Naive B cell (primary cell): Measurements from ENCODE around the gene FAU. TPM values are rescaled to one million over a fixed set of nuclear protein-coding genes. Genes with fewer than 3 reads are reported as not detected.
"Not testable (repeated sequence)": the region's sequence is repeated elsewhere in the genome, so short reads cannot be mapped to it uniquely, and the experiment has no call there.

Experiments used
- ATAC-seq, 2 donors: fragments of 150-1000 bp; cut with Tn5 transposase; 2 replicates each; pipeline ENCODE4 v1.10.0; 2021; ENCODE audit warnings: low read depth in 2 of 2, mild to moderate bottlenecking in 2 of 2, moderate library complexity in 2 of 2
- DNase-seq: peaks from one replicate; pipeline ENCODE4 v3.0.0; 2022
- H3K27ac Mint-ChIP-seq, 6 donors: one replicate each; pipeline ENCODE4 v1.8.0; 2020 to 2022; ENCODE audit warnings: mild to moderate bottlenecking in 6 of 6, mixed read lengths in 6 of 6, moderate library complexity in 5 of 6, inconsistent platforms in 2 of 6
- H3K27me3 Mint-ChIP-seq, 3 donors: one replicate each; pipeline ENCODE4 v1.8.0; 2021 to 2022; ENCODE audit warnings: mixed read lengths in 3 of 3, mild to moderate bottlenecking in 1 of 3
- H3K36me3 Mint-ChIP-seq, 2 donors: one replicate each; pipeline ENCODE4 v1.8.0; 2020 to 2022; ENCODE audit warnings: mixed read lengths in 2 of 2, inconsistent platforms in 1 of 2, mild to moderate bottlenecking in 1 of 2
- H3K4me1 Mint-ChIP-seq, 3 donors: one replicate each; pipeline ENCODE4 v1.8.0; 2020 to 2022; ENCODE audit warnings: mixed read lengths in 3 of 3, inconsistent platforms in 1 of 3, mild to moderate bottlenecking in 1 of 3, moderate library complexity in 1 of 3
- H3K4me3 Mint-ChIP-seq, 8 donors: one replicate each; pipeline ENCODE4 v1.8.0; 2020 to 2022; ENCODE audit warnings: mild to moderate bottlenecking in 8 of 8, mixed read lengths in 8 of 8, moderate library complexity in 8 of 8, inconsistent platforms in 2 of 8
- H3K9me3 Mint-ChIP-seq, 7 donors: one replicate each; pipeline ENCODE4 v1.8.0; 2020 to 2022; ENCODE audit warnings: mixed read lengths in 7 of 7, mild to moderate bottlenecking in 5 of 7, inconsistent platforms in 2 of 7, moderate library complexity in 1 of 7
- polyA plus RNA-seq, 6 donors: library from polyadenylated mRNA; unstranded; fragments of 300-500 nt; fragmentation: Illumina TruSeq; gene quantifications; one replicate each; pipeline ENCODE4 v1.2.3, GENCODE V29; 2021; ENCODE audit warnings: low read depth in 6 of 6

Gene FAU
- polyA plus RNA-seq, 6 donors from 2014 or later: 1,024 to 1,586 (median 1,385) TPM

DNA sequence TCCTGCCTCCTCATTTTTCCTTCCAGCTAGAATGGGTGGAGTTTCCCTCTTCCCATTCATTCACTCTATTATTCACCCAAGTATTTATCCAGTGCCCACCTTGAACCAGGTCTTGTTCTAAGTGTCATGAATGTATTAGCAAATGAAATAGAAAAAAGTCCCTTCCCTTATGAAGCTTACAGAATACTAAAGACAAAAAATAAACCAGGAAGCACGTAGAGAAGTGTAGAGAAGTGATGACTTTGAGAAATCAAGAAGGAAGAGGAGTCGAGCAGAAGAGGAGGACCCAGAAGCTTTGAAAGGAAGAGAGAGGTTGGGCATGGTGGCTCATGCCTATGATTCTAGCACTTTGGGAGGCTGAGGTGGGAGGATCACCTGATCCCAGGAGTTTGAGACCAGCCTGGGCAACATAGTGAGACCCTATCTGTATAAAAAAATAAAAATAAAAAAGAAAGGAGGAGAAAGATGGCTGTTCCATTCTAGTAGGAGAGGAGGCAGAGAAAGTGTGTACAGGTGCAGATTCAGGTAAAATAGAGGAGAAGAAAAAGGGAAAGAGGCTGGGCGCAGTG lies 29.5 kb upstream of the FAU start:
- Mint-ChIP-seq H3K9me3 (peaks cover 0 to 3% (median 0%) of the 10 kb centered on the region in 7 donors), H3K36me3 (no peaks in the 10 kb centered on the region), H3K4me1 (peaks cover 29 to 33% (median 31%) of the 10 kb centered on the region in 3 donors), H3K27ac (peak overlapping the region in 4 of 6 donors; percentile 2 to 66 (median 20)), H3K4me3 (peak overlapping the region in 4 of 8 donors; percentile 5 to 36 (median 16)), H3K27me3 (no peaks in the 10 kb centered on the region)
- DNase-seq (no peak), ATAC-seq (no peak)

DNA sequence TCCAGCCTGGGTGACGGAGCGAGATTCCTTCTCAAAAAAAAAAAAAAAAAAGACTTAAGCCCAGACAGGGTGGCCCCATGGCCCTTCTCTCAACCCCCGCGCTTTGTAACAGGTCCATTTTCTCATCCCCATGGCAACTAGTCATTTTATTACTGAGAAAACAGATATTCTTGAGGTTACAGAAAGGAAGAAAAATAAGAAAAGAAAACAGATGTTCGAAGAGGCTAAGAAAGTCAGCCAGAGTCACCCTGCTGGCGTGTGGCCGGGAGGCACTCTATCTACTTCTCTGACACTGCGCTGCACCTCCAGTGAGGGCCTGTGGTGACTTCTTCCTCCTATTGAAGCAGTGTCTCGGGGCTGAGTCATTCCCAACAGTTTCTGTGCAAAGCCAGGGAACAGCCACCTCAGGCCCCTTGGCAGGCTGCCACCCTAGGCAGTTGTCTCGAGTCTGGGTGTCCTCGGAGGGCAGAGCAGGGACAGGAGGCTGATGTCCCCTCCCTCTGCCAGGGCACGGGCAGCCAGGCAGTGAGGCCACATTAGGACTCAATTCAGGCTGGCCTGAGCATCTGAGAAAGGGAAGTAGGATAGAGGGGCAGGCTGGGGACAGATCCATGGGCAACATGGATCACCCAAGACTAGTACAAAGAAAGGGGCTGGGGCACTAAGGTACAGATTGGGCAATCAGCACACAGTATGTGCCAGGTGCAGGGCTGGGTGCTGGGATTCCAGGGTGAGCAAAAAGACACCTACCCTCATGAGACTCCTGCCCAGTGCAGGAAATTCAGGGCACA lies 28.8 kb upstream of the FAU start:
- ATAC-seq: peak; percentile 48 to 56
- no peak for DNase-seq
- H3K4me1 Mint-ChIP-seq: peaks cover 32 to 41% (median 38%) of the 10 kb centered on the region in 3 donors
- no peaks in the 10 kb centered on the region for H3K36me3 Mint-ChIP-seq
- peaks cover 0 to 3% (median 0%) of the 10 kb centered on the region in 7 donors for H3K9me3 Mint-ChIP-seq
- H3K4me3 Mint-ChIP-seq: peak overlapping the region in 2 of 8 donors; percentile 25 to 71
- H3K27ac Mint-ChIP-seq: peak overlapping the region in 2 of 6 donors; percentile 3 to 87
- no peaks in the 10 kb centered on the region for H3K27me3 Mint-ChIP-seq

DNA sequence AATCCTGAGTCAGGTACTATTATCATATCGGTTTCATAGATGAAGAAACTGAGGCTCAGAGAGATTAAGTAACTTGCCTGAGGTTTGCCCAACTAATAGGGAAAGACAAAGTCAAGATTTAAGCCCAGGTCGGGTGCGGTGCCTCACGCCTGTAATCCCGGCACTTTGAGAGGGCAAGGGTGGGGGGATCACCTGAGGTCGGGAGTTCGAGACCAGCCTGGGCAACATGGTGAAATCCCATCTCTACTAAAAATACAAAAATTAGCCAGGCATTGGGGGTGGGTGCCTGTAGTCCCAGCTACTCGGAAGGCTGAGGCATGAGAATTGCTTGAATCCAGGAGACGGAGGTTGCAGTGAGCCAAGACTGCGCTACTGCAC lies 28.2 kb upstream of the FAU start:
- H3K27ac Mint-ChIP-seq: peak overlapping the region in 1 of 6 donors; percentile 37

DNA sequence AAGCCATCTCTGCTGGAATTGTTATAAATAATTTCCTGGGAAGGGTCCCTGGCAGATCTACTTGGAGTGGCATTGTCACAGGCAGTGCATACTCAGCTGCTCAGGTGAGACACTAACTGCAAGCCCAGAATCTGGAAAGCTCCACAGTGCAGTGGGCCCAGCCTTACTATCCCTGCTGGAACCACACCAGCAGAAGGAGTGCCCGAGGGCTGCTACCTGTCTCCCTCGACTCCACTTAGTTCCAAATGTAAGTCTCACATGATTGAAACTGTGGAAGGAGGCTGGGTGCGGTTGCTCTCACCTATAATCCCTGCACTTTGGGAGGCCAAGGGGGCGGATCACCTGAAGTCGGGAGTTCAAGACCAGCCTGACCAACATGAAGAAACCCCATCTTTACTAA lies 26.7 kb upstream of the FAU start:
- no peak overlapping the region for H3K4me3 Mint-ChIP-seq
- no peaks in the 10 kb centered on the region for H3K27me3 Mint-ChIP-seq
- peak overlapping the region in 2 of 6 donors; percentile 31 to 33 for H3K27ac Mint-ChIP-seq
- ATAC-seq (no peak), DNase-seq (no peak)
- H3K9me3 Mint-ChIP-seq: peaks cover 0 to 3% (median 0%) of the 10 kb centered on the region in 7 donors
- H3K4me1 Mint-ChIP-seq: peaks cover 32 to 44% (median 44%) of the 10 kb centered on the region in 3 donors
- no peaks in the 10 kb centered on the region for H3K36me3 Mint-ChIP-seq

More for the DNA sequence above, 28.2 kb upstream of the FAU start:
- DNase-seq, ATAC-seq, H3K27me3 Mint-ChIP-seq, H3K9me3 Mint-ChIP-seq, H3K36me3 Mint-ChIP-seq: not testable (repeated sequence)
- Mint-ChIP-seq H3K4me1 (peaks cover 32 to 44% (median 43%) of the 10 kb centered on the region in 3 donors), H3K4me3 (peak overlapping the region in 1 of 8 donors; percentile 25)

DNA sequence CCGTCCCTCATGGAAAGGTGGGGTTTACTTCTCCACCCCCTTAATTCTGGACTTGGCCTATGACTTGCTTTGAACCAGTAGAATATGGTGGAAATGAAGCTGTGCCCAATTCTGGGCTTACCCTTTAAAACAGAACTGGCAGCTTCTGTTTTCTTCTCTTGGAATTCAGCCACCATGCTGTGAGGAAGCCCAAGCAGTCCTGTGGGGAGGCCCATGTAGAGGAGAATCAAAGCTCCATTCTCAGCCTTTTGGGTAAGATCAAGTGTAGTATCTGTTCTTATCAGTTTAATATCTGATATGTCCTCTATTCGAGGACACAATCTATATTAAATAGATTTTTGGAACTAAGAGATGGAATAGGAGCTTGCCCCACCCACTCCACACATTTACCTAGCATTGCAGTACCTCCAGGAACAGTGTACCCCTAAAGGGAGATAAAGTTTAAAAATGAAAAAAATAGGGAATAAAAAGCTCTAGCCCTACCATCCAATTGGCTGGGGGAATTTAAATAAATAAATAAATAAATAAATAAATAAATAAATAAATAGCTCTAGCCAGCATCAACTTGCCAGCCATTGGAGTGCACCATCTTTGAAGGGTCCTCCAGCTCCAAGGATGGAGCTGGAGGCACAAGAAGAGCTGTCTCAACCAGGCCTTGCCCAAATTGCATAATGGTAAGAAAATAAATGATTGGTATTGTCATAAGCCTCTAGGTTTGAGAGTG lies 25.6 kb upstream of the FAU start:
- H3K9me3 Mint-ChIP-seq: peaks cover 0 to 3% (median 0%) of the 10 kb centered on the region in 7 donors
- H3K27ac Mint-ChIP-seq: no peak overlapping the region
- ATAC-seq: no peak
- no peaks in the 10 kb centered on the region for H3K36me3 Mint-ChIP-seq
- H3K4me3 Mint-ChIP-seq: no peak overlapping the region
- no peak for DNase-seq
- peaks cover 31 to 40% (median 39%) of the 10 kb centered on the region in 3 donors for H3K4me1 Mint-ChIP-seq
- no peaks in the 10 kb centered on the region for H3K27me3 Mint-ChIP-seq

DNA sequence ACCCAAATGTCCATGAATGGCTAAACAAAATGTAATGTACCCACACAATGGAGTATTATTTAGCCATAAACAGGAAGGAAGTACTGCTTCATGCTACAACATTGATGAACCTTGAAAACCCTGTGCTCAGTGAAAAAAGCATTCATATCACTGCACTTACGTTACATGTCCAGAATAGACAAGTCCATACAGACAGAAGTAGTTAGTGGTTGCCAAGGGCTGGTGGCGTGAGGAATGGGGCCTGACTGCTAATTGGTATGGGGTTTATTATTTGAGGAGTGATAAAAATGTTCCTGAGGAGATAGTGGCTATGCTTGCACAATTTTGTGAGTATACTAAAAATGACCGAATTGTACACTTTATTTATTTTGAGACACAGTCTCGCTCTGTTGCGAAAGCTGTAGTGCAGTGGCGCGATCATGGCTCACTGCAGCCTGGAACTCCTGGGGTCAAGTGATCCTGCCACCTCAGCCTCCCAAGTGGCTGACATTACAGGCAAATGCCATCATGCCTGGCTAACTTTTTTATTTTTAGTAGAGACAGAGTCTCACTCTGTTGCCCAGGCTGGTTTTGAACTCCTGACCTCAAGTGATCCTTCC lies 20.1 kb upstream of the FAU start:
- Mint-ChIP-seq H3K36me3 (no peaks in the 10 kb centered on the region), H3K27ac (peak overlapping the region in 1 of 6 donors; percentile 4), H3K9me3 (no peaks in the 10 kb centered on the region), H3K27me3 (no peaks in the 10 kb centered on the region), H3K4me1 (peaks cover 18 to 32% (median 32%) of the 10 kb centered on the region in 3 donors), H3K4me3 (no peak overlapping the region)
- DNase-seq (no peak), ATAC-seq (no peak)

DNA sequence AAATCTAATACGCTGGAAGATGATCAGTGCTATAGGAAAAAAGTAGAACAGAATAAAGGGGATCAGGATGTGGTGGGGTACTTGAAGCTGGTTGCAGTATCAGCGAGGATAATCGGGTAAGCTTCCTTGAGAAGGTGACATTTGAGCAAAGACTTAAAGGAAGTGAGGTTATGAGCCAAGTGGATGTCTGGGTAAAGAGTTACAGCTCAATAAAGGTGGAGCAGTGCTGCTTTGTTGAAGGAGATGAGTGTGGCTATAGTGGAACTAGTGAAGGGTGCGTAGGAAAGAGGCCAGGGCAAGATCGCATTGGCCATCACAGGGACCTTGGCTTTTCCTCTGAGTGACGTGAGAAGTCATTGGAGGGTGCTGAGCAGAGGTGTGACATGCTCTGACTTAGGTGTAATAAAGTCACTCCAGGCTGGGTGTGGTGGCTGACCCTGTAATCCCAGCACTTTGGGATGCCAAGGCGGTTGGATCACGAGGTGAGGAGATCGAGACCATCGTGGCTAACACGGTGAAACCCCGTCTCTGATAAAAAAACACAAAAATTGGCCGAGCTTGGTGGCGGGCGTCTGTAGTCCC lies 14.7 kb upstream of the FAU start:
- peaks cover 6 to 27% of the 10 kb centered on the region in 2 donors for H3K36me3 Mint-ChIP-seq
- no peaks in the 10 kb centered on the region for H3K27me3 Mint-ChIP-seq
- ATAC-seq: no peak

DNA sequence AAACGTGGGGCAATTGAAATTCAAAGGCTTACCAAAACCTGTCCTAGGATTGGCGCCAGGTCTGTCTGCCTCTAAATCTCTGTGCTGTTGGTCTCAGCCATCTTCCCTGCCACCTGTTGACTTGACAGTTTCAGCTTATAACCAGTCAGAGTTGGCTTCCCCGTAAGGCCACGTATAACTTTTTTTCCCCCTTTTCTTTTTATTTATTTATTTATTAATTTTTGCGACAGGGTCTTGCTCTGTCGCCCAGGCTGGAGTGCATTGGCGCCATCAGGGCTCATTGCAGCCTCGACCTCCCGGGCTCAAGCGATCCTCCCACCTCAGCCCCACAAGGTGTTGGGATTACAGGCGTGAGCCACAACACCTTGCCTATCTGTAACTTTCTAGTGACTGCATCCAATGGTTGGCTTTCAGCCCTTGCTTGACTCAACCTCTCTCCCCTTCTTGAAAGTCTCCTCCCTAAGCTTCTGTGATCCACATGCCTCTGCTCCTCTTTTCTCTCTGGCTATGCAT lies 13.8 kb upstream of the FAU start:
- H3K4me3 Mint-ChIP-seq: peak overlapping the region; percentile 91 to 100 (median 99)
- H3K36me3 Mint-ChIP-seq: peaks cover 6 to 27% of the 10 kb centered on the region in 2 donors
- ATAC-seq: no peak
- no peaks in the 10 kb centered on the region for H3K27me3 Mint-ChIP-seq
- H3K4me1 Mint-ChIP-seq: peaks cover 48 to 57% (median 55%) of the 10 kb centered on the region in 3 donors
- H3K27ac Mint-ChIP-seq: peak overlapping the region in 5 of 6 donors; percentile 97 to 100 (median 99)
- no peak for DNase-seq
- H3K9me3 Mint-ChIP-seq: no peaks in the 10 kb centered on the region

More for the DNA sequence above, 14.7 kb upstream of the FAU start:
- H3K4me1 Mint-ChIP-seq: peaks cover 38 to 50% (median 45%) of the 10 kb centered on the region in 3 donors
- no peak for DNase-seq
- no peaks in the 10 kb centered on the region for H3K9me3 Mint-ChIP-seq
- H3K27ac Mint-ChIP-seq: peak overlapping the region in 4 of 6 donors; percentile 5 to 97 (median 88)
- H3K4me3 Mint-ChIP-seq: peak overlapping the region in 6 of 8 donors; percentile 47 to 100 (median 94)

DNA sequence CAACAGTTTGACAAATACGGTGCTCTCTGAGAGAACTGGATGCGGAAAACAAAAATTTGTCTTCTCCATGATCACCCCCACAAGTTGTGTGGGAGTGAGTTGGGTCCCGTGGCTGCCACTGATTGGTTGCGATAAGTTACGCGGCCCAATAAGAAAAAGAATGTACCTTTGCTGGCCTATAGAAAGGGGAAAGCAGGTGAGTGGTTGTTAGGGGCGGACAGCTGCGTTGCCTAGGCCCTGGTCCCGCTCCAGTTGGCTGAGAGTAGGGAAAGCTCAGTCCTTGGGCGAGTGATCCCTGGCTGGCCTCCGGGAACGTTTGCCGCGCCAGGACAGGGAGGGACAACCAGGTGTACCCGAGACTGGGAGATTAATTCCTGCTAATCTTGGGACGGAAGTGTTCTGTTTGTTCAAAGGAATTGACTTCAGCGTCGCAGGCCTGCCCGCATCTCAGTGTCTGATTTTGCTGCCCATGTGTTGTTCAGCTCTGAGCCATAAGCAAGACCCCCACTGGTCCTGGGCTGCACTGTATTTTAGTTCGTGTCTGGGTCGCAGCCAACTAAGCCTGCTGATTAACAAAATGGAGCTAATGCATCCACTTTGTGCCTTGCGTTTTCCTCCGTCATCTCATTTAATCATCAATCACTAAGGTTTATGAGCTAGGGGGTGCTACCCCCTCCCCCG lies 13.2 kb upstream of the FAU start:
- ATAC-seq (peak; percentile 73 to 75), DNase-seq (peak; percentile 90)
- Mint-ChIP-seq H3K4me3 (peak overlapping the region; percentile 91 to 100 (median 99)), H3K4me1 (peaks cover 52 to 63% (median 60%) of the 10 kb centered on the region in 3 donors), H3K27ac (peak overlapping the region; percentile 97 to 100 (median 100)), H3K27me3 (no peaks in the 10 kb centered on the region), H3K9me3 (no peaks in the 10 kb centered on the region), H3K36me3 (peaks cover 6 to 27% of the 10 kb centered on the region in 2 donors)

DNA sequence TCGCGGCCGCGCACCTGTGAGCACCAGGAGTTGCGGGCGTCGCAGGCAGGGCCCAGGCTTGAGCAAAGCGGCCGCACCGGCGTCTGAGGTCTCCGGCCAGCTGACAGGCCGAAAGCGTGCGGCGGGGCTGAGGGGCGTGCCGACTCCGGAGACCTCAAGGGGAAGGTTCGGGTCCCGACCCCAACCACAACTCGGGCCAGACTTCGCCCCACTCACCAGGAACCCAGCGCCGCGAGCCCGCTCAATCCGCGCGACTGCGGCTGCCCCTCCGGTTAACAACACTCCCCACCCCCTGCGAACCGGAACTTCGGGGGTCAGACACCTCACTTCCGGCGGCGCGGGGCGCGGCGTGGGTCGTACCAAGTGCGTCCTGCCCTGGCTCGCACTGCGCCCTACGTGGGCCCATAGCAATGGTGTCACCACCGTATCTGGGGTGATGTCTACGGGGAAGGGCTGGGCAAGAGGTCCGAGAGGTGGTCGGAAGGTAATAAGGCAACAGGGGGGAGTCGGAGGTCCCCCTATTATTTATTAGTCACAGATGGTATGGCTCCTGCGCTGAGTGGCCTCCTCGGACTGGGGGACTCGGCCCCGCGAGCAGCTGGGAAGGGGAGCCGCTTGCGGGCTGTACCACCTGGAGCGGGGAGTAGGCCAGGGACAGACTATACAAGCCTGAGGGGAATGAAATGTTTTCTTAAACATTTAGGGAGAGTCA lies 12.5 kb upstream of the FAU start, which contains the start of gene SYVN1:
TSS of gene SYVN1 (minus strand) at position 280 of the 712 bp plus-strand sequence. CDS start 918 bp downstream, outside the sequence.
- peak; percentile 67 for ATAC-seq

DNA sequence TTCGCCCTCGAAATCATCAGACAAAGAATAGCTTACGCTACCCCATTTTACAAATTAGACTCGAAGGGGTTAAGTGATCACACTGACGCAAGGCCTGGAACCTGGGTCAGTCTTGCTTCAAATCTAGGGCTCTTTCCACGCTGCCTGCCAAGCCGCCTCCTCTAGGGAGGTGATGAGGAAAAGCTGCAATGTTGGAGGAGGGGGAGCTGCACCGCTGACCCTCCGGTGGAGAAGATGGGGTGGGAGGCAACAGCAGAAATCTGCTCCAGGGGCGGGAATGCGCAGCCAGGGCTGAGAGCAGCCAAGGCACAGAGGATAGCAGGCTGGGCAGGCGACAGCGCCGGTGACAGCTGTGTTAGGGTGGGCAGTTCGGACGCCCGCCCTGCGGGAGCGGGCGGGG lies 11.8 kb upstream of the FAU start:
- Mint-ChIP-seq H3K4me3 (peak overlapping the region; percentile 91 to 100 (median 99)), H3K27ac (peak overlapping the region; percentile 97 to 100 (median 99)), H3K27me3 (no peaks in the 10 kb centered on the region), H3K4me1 (peaks cover 55 to 72% (median 71%) of the 10 kb centered on the region in 3 donors), H3K36me3 (peaks cover 6 to 27% of the 10 kb centered on the region in 2 donors), H3K9me3 (no peaks in the 10 kb centered on the region)
- no peak for ATAC-seq
- DNase-seq: no peak

More for the DNA sequence above, 12.5 kb upstream of the FAU start, which contains the start of gene SYVN1:
- peaks cover 6 to 27% of the 10 kb centered on the region in 2 donors for H3K36me3 Mint-ChIP-seq
- no peaks in the 10 kb centered on the region for H3K27me3 Mint-ChIP-seq
- H3K4me3 Mint-ChIP-seq: peak within 1 kb of the TSS; percentile 91 to 100 (median 99)
- DNase-seq: peak; percentile 93
- no peaks in the 10 kb centered on the region for H3K9me3 Mint-ChIP-seq
- H3K27ac Mint-ChIP-seq: peak within 1 kb of the TSS; percentile 97 to 100 (median 100)
- peaks cover 55 to 70% (median 67%) of the 10 kb centered on the region in 3 donors for H3K4me1 Mint-ChIP-seq
